K562 (cell line): Measurements from ENCODE around the gene TMC1. TPM values are rescaled to one million over a fixed set of nuclear protein-coding genes. Genes with fewer than 3 reads are reported as not detected.

Source experiments
- ATAC-seq: fragments of 200-7000 bp; cut with Tn5 transposase; 3 replicates; pipeline ENCODE4 v1.9.1; 2020; ENCODE audit warnings: moderate library complexity
- BruUV-seq: library from RNA; stranded (reverse); fragments of 400-500 nt; replicated peaks from 2 replicates; lab custom pipeline; 2021; lab: Mats Ljungman, UMichigan
- CTCF ChIA-PET: fragments of 300-600 bp; formaldehyde crosslinking; extraction: SDS; loops from one replicate; lab custom pipeline; 2021; ENCODE audit warnings: low intra/inter-chr PET ratio; lab: Yijun Ruan, JAX
- POLR2A ChIA-PET: fragments of 300-600, 350-650 bp; sonication (Branson Sonifier 250); formaldehyde crosslinking; extraction: SDS; loops from one replicate; lab custom pipeline; 2021; ENCODE audit warnings: antibody characterized with exemption, inconsistent platforms; lab: Yijun Ruan, JAX
- DNase-seq, 4 experiments: peaks; one replicate each; pipeline versions ENCODE4 v3.0.0 to v3.0.0-alpha.2; 2011 to 2018; ENCODE audit warnings: low spot score in 3 of 4, mixed read lengths in 3 of 4; ENCODE audit errors: extremely low read depth in 1 of 4
- FAIRE-seq: peaks from 2 replicates; lab custom pipeline; 2011; peaks lifted over from hg19 to GRCh38; lab: Jason Lieb, UNC
- H2AFZ ChIP-seq: 2 replicates; pipeline ENCODE4 v1.6.0; 2011; ENCODE audit warnings: low read depth, low read length, control low read depth, inconsistent platforms
- H3K27ac ChIP-seq: fragments of 200-600 bp; 3 replicates; pipeline ENCODE4 v1.8.0; 2011; ENCODE audit warnings: low read depth, mild to moderate bottlenecking, control low read depth, inconsistent platforms, low read length, moderate library complexity, mixed read lengths; ENCODE audit errors: extremely low read depth
- H3K27me3 ChIP-seq, 2 experiments: fragments of 300-600 bp in 1 of 2; 2 replicates in 1 of 2; 3 replicates in 1 of 2; pipeline versions ENCODE4 v1.6.0 to v1.8.0; 2011; ENCODE audit warnings: inconsistent platforms in 2 of 2, low read length in 2 of 2, mild to moderate bottlenecking in 1 of 2, mixed read lengths in 1 of 2, moderate library complexity in 1 of 2; ENCODE audit not compliant: control insufficient read depth in 2 of 2, insufficient read depth in 2 of 2
- H3K36me3 ChIP-seq: fragments of 300-600 bp; 3 replicates; pipeline ENCODE4 v1.8.0; 2011; ENCODE audit warnings: mild to moderate bottlenecking, low read length, inconsistent platforms; ENCODE audit not compliant: control insufficient read depth, insufficient read depth
- H3K4me1 ChIP-seq, 2 experiments: fragments of 200-600 bp in 1 of 2; replicated peaks in 1 of 2; 2 replicates in 1 of 2; 3 replicates in 1 of 2; pipeline versions ENCODE4 v1.5.1 to v1.8.0; 2011; ENCODE audit warnings: inconsistent platforms in 2 of 2, low read length in 2 of 2, mild to moderate bottlenecking in 1 of 2, mixed read lengths in 1 of 2, moderate library complexity in 1 of 2; ENCODE audit not compliant: control insufficient read depth in 2 of 2, insufficient read depth in 2 of 2
- H3K4me2 ChIP-seq: 2 replicates; pipeline ENCODE4 v1.6.1; 2011; ENCODE audit warnings: low read length, control low read depth, inconsistent platforms, mixed read lengths; ENCODE audit not compliant: insufficient read depth
- H3K4me3 ChIP-seq: fragments of 200-600 bp; sonication (generic), shearing (Covaris generic); 2 replicates; pipeline ENCODE4 v1.5.1; 2016; ENCODE audit warnings: control low read depth, inconsistent platforms
- H3K79me2 ChIP-seq: fragments of 200-600 bp; 3 replicates; pipeline ENCODE4 v1.8.0; 2011; ENCODE audit warnings: low read length, inconsistent platforms; ENCODE audit not compliant: control insufficient read depth, insufficient read depth
- H3K9ac ChIP-seq, 2 experiments: 2 replicates each; pipeline versions ENCODE4 v1.6.0 to v1.6.1; 2011; ENCODE audit warnings: low read depth in 2 of 2, low read length in 2 of 2, control low read depth in 1 of 2, inconsistent platforms in 1 of 2, mild to moderate bottlenecking in 1 of 2, mixed read lengths in 1 of 2; ENCODE audit not compliant: insufficient read depth in 1 of 2
- H3K9me1 ChIP-seq: one replicate; pipeline ENCODE4 v1.6.0; 2011; ENCODE audit warnings: inconsistent platforms, mild to moderate bottlenecking, low read length, moderate library complexity; ENCODE audit not compliant: control insufficient read depth, insufficient read depth
- H3K9me3 ChIP-seq: replicated peaks from 2 replicates; pipeline ENCODE4 v1.5.1; 2011; ENCODE audit warnings: low read depth, low read length, inconsistent platforms; ENCODE audit not compliant: control insufficient read depth, insufficient read depth
- H4K20me1 ChIP-seq: replicated peaks from 2 replicates; pipeline ENCODE4 v1.6.1; 2011; ENCODE audit warnings: low read length, inconsistent platforms, mixed read lengths; ENCODE audit not compliant: control insufficient read depth, insufficient read depth
- CBX3 ChIP-seq, 2 experiments: IDR thresholded peaks; 1 replicate in 1 of 2; 2 replicates in 1 of 2; pipeline ENCODE4 v1.6.1; 2012; ENCODE audit warnings: inconsistent platforms in 2 of 2, low read length in 2 of 2, borderline replicate concordance in 1 of 2, control low read depth in 1 of 2
- CREB3L1 ChIP-seq: fragments of 450-650 bp; IDR thresholded peaks from 2 replicates; pipeline ENCODE4 v1.6.1; 2014; ENCODE audit warnings: low read depth, mild to moderate bottlenecking, moderate library complexity, borderline replicate concordance
- HMGN3 ChIP-seq: IDR thresholded peaks from 2 replicates; pipeline ENCODE4 v1.6.1; 2011; ENCODE audit warnings: borderline replicate concordance, low read depth, mild to moderate bottlenecking, mixed read lengths, low read length; ENCODE audit not compliant: insufficient read length; ENCODE audit errors: extremely low read depth
- PREB ChIP-seq: sonication (generic); formaldehyde crosslinking; IDR thresholded peaks from 2 replicates; pipeline ENCODE4 v1.8.1; 2023; ENCODE audit warnings: mild to moderate bottlenecking, missing genetic modification reagents
- RBM34 ChIP-seq: fragments of 200-400 bp; formaldehyde crosslinking; IDR thresholded peaks from 2 replicates; pipeline ENCODE4 v1.6.1; 2018; ENCODE audit warnings: low read length, borderline replicate concordance; ENCODE audit not compliant: insufficient read depth
- SMARCB1 ChIP-seq: IDR thresholded peaks from 2 replicates; pipeline ENCODE4 v1.6.1; 2011; ENCODE audit warnings: improper control_type of control experiment, low read depth; ENCODE audit not compliant: insufficient read length
- ZBED1 ChIP-seq: IDR thresholded peaks from 2 replicates; pipeline ENCODE4 v1.6.1; 2014
- ZBTB12 ChIP-seq: fragments of 250-450 bp; sonication (Bioruptor Pico); IDR thresholded peaks from 2 replicates; pipeline ENCODE4 v1.4.0; 2020
- ZC3H8 ChIP-seq: fragments of 450-650 bp; IDR thresholded peaks from 2 replicates; pipeline ENCODE4 v1.6.1; 2017
- ZFP36 ChIP-seq: fragments of 150-350 bp; IDR thresholded peaks from 2 replicates; pipeline ENCODE4 v1.6.1; 2018; ENCODE audit warnings: low read length, low read depth; ENCODE audit not compliant: partially characterized antibody
- ZNF780A ChIP-seq: fragments of 250-450 bp; sonication (Bioruptor Pico); IDR thresholded peaks from 2 replicates; pipeline ENCODE4 v1.5.0; 2021; ENCODE audit warnings: mild to moderate bottlenecking
- ZNF830 ChIP-seq: fragments of 250-450 bp; sonication (Bioruptor Pico); IDR thresholded peaks from 2 replicates; pipeline ENCODE4 v1.5.0; 2021; ENCODE audit warnings: mild to moderate bottlenecking
- WGBS: fragments of 100-300 bp; shearing (Covaris generic); methylation state at CpG from one replicate; pipeline ENCODE4 v1.1.6; 2016; ENCODE audit warnings: low coverage, mixed read lengths; ENCODE audit not compliant: insufficient coverage; ENCODE audit errors: missing lambda C conversion rate; 5-methylcytosine and 5-hydroxymethylcytosine counted together
- in situ Hi-C: fragments of 300-500 bp; cut with MboI; formaldehyde crosslinking; loops from 4 replicates; pipeline ENCODE4 v1.15.0; 2018; ENCODE audit warnings: inconsistent platforms, mixed read lengths
- intact Hi-C: fragments of 100-400 bp; cut with micrococcal nuclease; formaldehyde crosslinking; loops from 2 replicates; pipeline ENCODE4 v1.14.2; 2022
- polyA plus RNA-seq, 8 experiments: library from polyadenylated mRNA; depleted of rRNA in 4 of 8; stranded (reverse) in 5 of 8; unstranded in 3 of 8; fragments of >200 nt; fragmentation: Nextera tagmentation in 2 of 8; fragmentation: Illumina TruSeq in 1 of 8; extraction: Ambion mirVana in 2 of 8; extraction: Trizol in 1 of 8; gene quantifications; 2 replicates each; pipeline versions ENCODE4 v1.2.1 to v1.2.3, GENCODE V29; 2011 to 2014; ENCODE audit warnings: inconsistent platforms in 1 of 8, missing spikeins in 1 of 8
- total RNA-seq, 7 experiments: library from RNA; depleted of rRNA in 6 of 7; stranded (reverse); fragments of >200 nt in 6 of 7; fragmentation: Illumina TruSeq in 2 of 7; extraction: Trizol in 2 of 7; gene quantifications; 2 replicates each; pipeline versions ENCODE4 v1.2.1 to v1.2.3, GENCODE V29; 2011 to 2021; ENCODE audit warnings: low replicate concordance in 1 of 7

Gene TMC1
- total and polyA plus RNA-seq, 9 of the 15 experiments (the other 6 are each of a cell fraction or from before 2014, with no cell fraction given): 0.10 to 0.15 TPM; not detected in 7

GRCh38 chr9:72827950-72828731 lies 306.7 kb downstream of the TMC1 start:
- Histone ChIP-seq H3K9me1 (no peaks in the 10 kb centered on the region), H3K79me2 (no peaks in the 10 kb centered on the region), H3K4me1 (no peaks in the 10 kb centered on the region), H3K9ac (no peak overlapping the region), H3K4me3 (no peak overlapping the region), H3K36me3 (no peaks in the 10 kb centered on the region), H4K20me1 (no peaks in the 10 kb centered on the region), H3K4me2 (no peak overlapping the region), H3K9me3 (no peaks in the 10 kb centered on the region), H3K27ac (no peak overlapping the region), H3K27me3 (no peaks in the 10 kb centered on the region; a peak in 2 of 5 replicates), H2AFZ (no peak overlapping the region)
- ATAC-seq: no peak
- WGBS: 0% methylated on average over 2 of the region's 2 CpGs
- POLR2A ChIA-PET: no interaction called here
- no peak for DNase-seq
- intact Hi-C loops (loop anchor here (10.0 kb wide), 1 partner anchor 233 kb away; no protein-coding TSS in a partner anchor), in situ Hi-C loops (loop anchor here (10.0 kb wide), 2 partner anchors 553 to 793 kb away; no protein-coding TSS in a partner anchor)
- no TSS peak for BruUV-seq
- no peak for TF ChIP-seq HMGN3
- CTCF ChIA-PET: no interaction called here
- FAIRE-seq: no peak

- H3K9me3 ChIP-seq: no peaks in the 10 kb centered on the region
- no peaks in the 10 kb centered on the region for H4K20me1 ChIP-seq
- no peaks in the 10 kb centered on the region; a peak in 1 of 5 replicates for H3K27me3 ChIP-seq
- H3K4me1 ChIP-seq: no peaks in the 10 kb centered on the region
- DNase-seq: no peak
- H3K9ac ChIP-seq: no peak overlapping the region
- no peak for ATAC-seq
- H3K4me3 ChIP-seq: no peak overlapping the region
- intact Hi-C loops (no loop called here), in situ Hi-C loops (no loop called here)
- 0% methylated on average over 1 of the region's 1 CpG for WGBS
- H3K27ac ChIP-seq: no peak overlapping the region
- no peak for FAIRE-seq
- no peak overlapping the region for H2AFZ ChIP-seq
- ChIA-PET CTCF (no interaction called here), POLR2A (interaction anchor here (0.6 to 0.7 kb wide), 2 partner anchors 227 to 416 kb away, joined by 3 read pairs; no protein-coding TSS in a partner anchor)
- no peaks in the 10 kb centered on the region for H3K36me3 ChIP-seq
- H3K79me2 ChIP-seq: no peaks in the 10 kb centered on the region
- BruUV-seq: no TSS peak
- no peaks in the 10 kb centered on the region for H3K9me1 ChIP-seq
- no peak overlapping the region for H3K4me2 ChIP-seq
- TF ChIP-seq RBM34 (no peak), ZNF780A (CRISPR knock-in tag) (no peak), ZC3H8 (no peak), CBX3 (IDR thresholded peaks at IDR 0.05; ENCODE audit: borderline replicate concordance in 1 of 2, low read length in 2 of 2) (no peak), SMARCB1 (no peak), ZBED1 (no peak), ZFP36 (no peak), PREB (no peak), ZNF830 (CRISPR knock-in tag) (no peak), ZBTB12 (CRISPR knock-in tag) (no peak), CREB3L1 (no peak)
Measured at GRCh38 chr9:72834994-72835393, 313.6 kb downstream of the TMC1 start.
